GM21447 (cell line): ENCODE results near the gene KLHL35.

Source experiments
- ATAC-seq: cut with Tn5 transposase; IDR thresholded peaks from one replicate; pipeline ENCODE4 v1.9.1; 2021; ENCODE audit not compliant: unreplicated experiment

KLHL35 gene

GRCh38 chr11:75469785-75470405 is 36.9 kb upstream of the KLHL35 start:
- no peak for ATAC-seq

GRCh38 chr11:75468534-75469340 is 35.7 kb upstream of the KLHL35 start:
- ATAC-seq, result no peak

- no peak for ATAC-seq
Measured at GRCh38 chr11:75467881-75468280, 34.9 kb upstream of the KLHL35 start.

GRCh38 chr11:75467311-75467710 is 34.3 kb upstream of the KLHL35 start:
- ATAC-seq, result no peak

- no peak for ATAC-seq
Measured at GRCh38 chr11:75465701-75466531, 32.9 kb upstream of the KLHL35 start.

GRCh38 chr11:75463106-75463774 is 30.2 kb upstream of the KLHL35 start:
- ATAC-seq, result no peak

- ATAC-seq, result no peak
Measured at GRCh38 chr11:75462117-75462653, 29.2 kb upstream of the KLHL35 start.

- no peak for ATAC-seq
Measured at GRCh38 chr11:75461151-75461550, 28.1 kb upstream of the KLHL35 start.

GRCh38 chr11:75456596-75457183 is 23.7 kb upstream of the KLHL35 start:
- no peak for ATAC-seq

GRCh38 chr11:75454987-75455386 is 22.0 kb upstream of the KLHL35 start:
- ATAC-seq, result no peak

- ATAC-seq, result no peak
Measured at GRCh38 chr11:75453916-75454655, 21.1 kb upstream of the KLHL35 start.

GRCh38 chr11:75450826-75451821 is 18.1 kb upstream of the KLHL35 start:
- no peak for ATAC-seq

GRCh38 chr11:75450236-75450635 is 17.2 kb upstream of the KLHL35 start:
- no peak for ATAC-seq

- no peak for ATAC-seq
Measured at GRCh38 chr11:75449776-75450175, 16.8 kb upstream of the KLHL35 start.

GRCh38 chr11:75449271-75449670 is 16.3 kb upstream of the KLHL35 start:
- no peak for ATAC-seq

GRCh38 chr11:75447415-75447814 is 14.4 kb upstream of the KLHL35 start:
- ATAC-seq, result no peak

- no peak for ATAC-seq
Measured at GRCh38 chr11:75445315-75445953, 12.4 kb upstream of the KLHL35 start.

- no peak for ATAC-seq
Measured at GRCh38 chr11:75443043-75443442, 10.0 kb upstream of the KLHL35 start.
